HG03196 (cell line): ENCODE data around the gene ATP5PD.
"Not testable (repeated sequence)": the region's sequence is repeated elsewhere in the genome, so short reads cannot be mapped to it uniquely, and the experiment has no call there.

Source experiments
- ATAC-seq: cut with Tn5 transposase; IDR thresholded peaks from one replicate; pipeline ENCODE4 v1.9.1; 2021; ENCODE audit not compliant: unreplicated experiment

The ATP5PD gene

DNA sequence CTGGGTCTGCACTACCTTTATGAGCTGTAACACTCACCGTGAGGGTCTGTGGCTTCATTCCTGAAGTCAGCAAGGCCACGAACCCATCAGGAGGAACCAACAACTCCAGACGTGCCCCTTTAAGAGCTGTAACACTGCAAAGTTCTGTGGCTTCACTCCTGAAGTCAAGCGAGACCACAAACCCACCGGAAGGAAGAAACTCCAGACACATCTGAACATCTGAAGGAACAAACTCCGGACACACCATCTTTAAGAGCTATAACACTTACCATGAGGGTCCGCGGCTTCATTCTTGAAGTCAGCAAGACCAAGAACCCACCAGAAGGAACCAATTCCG, 21.4 kb downstream of the ATP5PD start:
- ATAC-seq, result not testable (repeated sequence)

DNA sequence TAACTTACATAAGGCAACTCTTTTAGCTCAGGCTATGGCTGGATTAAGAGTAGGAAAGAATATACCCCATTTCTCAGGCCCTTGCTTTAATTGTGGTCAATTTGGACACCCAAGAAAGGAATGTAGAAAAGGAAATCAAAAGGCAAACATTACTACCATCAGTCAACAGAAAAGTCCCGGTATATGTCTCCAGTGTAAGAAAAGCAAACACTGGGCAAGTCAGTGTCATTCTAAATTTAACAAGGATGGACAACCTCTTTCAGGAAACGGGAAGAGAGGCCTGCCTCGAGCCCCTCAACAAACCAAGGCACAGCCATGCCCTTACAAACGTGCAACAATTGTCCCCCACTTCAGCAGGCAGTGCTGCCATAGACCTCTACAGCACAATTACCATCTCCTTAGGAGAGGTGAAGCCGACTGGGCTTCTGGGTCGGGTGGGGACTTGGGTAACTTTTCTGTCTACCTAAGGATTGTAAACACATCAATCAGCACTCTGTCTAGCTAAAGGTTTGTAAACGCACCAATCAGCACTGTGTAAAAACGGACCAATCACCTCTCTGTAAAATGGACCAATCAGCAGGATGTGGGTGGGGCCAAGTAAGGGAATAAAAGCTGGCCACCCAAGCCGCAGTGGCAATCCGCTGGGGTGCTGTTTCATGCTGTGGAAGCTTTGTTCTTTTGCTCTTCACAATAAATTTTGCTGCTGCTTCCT, 21.9 kb downstream of the ATP5PD start:
- no peak for ATAC-seq

DNA sequence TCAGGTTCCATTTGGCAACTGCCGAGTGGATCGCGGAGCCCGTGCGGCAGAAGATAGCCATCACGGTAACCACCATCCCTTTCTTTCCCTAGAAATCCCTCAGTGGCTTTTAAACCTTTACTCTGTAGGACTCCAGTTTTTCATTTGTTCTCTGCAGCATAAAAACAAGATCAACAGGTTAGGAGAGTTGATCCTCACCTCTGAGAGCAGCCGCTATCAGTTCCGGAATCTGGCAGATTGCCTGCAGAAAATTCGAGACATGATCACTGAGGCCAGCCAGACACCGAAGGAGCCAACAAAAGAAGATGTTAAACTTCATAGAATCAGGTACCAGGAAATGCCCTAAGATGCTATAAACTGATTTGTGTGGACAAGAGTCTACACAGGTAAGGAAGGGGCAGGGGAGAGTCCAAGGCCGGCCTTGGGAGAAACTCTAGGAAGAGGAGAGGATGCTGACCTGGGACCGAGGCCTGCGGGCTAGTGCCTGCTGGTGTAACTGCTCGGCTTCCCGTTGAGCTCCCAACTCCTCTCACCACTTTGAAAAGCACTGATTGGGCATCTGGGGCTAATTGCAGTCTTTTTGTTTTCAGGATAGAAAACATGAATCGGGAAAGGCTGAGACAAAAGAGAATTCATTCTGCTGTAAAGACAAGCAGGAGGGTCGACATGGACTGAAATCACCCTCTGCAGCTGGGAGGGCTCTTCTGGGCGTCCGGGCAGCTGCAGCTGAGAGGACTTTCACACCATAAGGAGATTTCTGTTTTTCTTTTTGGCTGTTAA, 26.2 kb downstream of the ATP5PD start:
- no peak for ATAC-seq

DNA sequence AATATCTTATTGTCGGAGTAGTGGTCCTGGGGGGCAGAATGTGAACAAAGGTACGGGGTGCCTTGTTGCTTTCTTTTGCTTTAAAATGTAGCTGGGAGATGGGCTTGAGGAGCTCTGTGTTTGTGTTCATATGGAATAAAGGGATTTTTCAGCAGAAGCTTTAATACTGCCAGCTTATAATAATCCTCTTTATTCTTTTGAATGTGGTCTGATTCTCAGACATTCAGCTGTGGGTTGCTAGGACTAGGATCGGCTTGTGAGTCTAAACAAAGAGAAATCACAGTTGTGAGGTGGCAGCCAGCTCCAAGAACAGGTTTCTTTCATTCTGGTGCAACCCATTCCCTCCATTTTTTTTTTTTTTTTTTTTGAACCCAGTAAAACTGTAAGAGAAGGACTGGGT, 27.1 kb downstream of the ATP5PD start:
- no peak for ATAC-seq

DNA sequence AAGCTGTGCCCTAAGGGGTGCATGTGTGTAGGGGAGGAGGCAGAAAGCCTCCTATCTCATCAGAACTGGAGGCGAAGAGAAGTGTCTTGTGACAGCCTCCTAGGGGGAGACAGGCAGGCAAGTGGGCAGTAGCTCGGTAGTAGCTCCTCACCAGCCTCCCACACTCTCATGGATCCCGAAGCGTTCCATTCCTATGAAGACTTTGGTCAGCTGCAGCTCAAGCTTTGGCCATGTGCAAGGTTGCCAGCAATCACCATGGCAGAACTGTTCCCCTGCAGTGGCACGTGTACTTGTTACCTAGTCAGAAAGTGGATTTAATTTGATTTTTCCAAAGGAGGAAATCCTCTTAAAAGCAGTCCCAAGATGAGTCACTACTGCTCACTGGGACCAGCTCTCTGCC, 27.6 kb downstream of the ATP5PD start:
- no peak for ATAC-seq

DNA sequence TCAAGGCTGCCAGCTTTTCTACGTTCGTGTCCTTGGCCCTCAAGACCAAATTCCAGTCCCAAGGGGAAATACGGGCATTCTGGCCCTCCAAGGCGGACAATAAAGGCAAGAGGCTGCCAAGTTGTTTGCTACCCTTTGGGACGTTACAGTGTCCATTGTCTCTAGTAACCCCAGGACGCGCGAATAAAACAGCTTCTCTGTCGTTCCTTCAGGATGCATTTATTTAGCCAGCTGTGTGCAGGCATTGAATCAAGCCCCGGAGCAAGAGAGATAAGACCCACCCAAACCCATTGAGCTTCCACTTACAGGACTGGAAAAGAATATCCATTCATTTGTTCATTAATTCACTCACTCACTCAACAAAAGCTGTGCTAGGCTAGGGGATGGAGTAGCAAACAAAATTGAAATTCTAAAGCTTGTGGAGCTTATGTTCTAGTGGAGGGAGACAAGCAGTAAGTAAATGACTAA, 33.6 kb downstream of the ATP5PD start:
- no peak for ATAC-seq

DNA sequence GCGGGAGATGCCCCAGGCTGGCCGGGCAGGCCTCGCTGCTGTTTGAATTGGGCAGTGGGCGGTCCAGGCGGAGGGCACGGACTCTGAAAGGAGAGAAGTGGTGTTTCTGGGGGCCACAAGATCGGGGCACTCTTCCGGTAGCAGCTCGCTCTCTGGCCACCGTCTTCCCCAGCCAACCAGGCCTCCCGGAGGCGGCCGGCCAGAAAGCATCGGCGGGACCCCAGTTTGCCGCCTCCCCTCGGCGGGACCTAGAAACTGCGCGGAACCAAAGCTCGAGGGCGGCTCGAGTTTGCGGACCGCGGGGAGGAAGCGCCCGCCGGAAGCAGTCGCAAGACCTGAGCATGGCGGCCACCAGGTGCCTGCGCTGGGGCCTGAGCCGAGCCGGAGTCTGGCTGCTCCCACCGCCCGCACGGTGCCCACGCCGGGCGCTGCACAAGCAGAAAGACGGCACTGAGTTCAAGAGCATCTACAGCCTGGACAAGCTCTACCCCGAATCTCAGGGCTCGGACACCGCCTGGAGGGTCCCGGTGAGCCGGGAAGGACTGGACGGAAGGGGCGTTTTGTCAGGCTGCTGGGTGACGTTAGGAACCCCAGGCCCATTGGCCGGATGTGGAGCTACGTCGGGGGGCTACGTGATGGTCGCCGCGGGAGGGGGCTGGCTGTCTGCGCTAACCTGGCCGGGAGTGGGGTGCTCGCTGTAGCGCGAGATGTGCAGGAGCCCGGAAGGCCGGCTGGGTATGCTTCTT, 34.2 kb downstream of the ATP5PD start, which contains the start of gene MRPL58:
Gene MRPL58 (plus strand): TSS at position 325 of the 746 bp plus-strand sequence. CDS start 17 bp downstream, at position 342.
- ATAC-seq, result peak; percentile 86

DNA sequence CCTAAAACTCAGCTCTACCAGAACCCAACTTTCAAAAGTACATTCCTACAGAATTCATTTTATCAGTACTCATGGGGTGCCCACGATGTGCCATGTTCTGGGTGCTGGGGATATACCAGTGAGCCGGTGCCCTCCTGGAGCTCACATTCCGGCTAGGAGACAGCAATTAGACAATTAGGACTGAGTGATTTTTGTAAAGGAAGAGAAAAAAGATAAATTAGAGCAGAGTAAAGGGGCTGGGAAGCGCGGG, 34.7 kb downstream of the ATP5PD start:
- ATAC-seq, result no peak

DNA sequence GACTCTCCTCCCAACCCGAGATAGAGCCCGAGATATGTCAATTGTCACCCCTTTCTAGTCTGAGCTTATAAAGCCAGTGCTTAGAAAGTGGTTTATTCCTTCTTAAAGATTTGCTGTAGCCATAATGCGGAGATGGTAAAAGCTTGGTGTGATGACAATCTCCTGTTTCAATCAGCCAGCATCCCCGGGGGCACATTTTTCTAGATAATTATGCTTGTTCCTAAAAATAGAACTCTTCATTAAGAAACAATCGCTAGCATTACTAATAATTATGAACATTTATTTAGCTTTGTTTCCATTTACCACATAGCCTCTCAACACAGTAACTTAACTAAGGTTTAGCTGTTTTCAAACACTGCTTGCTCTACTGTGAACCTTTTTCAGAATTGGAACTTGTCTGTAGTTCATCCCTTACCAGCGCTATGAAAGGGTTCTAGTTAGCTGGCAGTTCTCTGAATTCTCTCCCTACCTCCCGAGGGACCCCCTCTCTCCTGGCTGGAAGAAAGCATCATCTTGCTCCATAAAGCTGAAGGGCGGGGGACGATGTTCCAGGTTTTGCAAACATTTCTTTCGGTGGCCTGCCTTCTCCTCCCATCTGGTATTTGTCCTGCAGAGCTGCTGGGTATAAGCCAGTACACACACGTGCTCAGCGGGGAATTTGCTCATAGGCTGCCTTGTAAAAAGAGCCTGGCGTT, 35.2 kb downstream of the ATP5PD start:
- ATAC-seq, result peak; percentile 2

DNA sequence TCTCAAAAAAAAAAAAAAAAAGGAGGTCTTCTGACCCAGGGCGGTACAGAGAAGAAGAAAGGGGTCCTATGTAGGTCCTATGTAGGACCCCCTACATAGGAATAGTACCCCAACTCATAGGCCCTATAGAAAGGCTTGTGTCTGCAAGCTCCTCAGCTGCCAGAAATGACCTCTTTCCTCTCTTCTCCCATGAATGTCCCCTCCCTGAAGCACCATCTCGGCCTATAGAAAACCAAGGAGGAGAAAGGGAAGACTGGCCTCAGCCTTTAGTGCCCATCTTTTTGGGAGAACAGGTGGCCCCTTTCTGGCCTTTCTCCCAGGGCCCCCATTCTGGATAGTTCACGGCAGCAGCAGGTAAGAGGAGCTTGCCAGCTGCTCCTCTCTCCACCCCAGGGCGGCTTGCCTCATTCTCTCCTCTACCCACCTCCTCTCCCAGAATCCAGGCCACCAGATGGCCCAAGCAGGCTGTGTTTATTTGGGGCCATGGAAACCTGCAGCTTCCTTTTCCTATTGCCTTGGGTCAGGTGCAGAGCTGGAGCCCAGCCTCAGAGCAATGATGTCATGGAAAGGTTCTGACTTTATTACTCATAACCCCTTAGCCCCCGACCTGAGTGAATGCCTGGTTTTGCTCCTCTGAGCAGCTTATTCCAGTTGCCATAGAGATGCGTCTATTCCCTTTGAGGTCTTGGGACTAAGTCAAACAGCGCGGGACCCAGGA, 35.9 kb downstream of the ATP5PD start:
- ATAC-seq, result no peak

DNA sequence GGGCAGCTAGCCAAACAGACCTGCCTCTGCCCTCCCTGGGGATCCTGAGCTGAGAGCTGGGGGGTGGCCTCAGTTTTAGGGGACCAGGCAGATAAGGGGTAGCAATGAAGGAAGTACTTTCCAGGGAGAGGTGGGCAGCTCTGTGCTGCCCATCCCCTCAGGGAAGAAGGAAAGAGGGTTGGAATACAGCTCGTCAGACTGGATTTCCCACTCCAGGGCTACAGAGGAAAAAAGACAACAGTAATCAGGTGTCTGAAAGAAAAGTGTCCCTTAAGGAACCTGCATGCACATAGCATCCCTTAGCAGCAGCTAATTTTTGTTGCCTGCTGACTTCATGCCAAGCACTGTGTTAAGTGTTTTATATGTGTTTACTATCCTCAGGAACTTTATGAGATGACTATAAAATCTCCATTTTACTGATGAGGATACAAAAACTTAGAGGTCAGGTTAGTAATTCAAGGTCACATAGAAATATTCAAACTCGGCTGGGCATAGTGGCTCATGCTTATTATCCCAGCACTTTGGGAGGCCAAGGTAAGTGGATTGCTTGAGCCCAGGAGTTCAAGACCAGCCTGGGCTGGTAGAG, 37.5 kb downstream of the ATP5PD start:
- no peak for ATAC-seq

DNA sequence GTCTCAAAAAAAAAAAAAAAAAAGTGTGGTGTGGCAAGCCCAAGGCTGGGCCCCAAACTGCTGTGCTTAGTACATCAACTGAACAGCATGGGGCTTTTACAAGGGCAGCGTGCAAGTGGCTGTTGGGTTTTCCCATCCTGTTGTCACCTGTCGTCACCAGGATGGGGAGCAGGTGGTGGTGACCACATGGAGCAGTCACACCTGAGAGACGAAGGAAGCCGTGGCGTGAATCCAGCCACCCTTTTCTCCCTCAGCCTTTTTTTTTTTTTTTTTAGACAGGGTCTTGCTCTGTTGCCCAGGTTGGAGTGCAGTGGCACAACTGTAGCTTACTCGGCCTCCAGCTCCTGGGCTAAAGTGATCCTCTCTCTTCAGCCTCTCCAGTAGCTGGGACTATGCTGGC, 38.4 kb downstream of the ATP5PD start:
- no peak for ATAC-seq

DNA sequence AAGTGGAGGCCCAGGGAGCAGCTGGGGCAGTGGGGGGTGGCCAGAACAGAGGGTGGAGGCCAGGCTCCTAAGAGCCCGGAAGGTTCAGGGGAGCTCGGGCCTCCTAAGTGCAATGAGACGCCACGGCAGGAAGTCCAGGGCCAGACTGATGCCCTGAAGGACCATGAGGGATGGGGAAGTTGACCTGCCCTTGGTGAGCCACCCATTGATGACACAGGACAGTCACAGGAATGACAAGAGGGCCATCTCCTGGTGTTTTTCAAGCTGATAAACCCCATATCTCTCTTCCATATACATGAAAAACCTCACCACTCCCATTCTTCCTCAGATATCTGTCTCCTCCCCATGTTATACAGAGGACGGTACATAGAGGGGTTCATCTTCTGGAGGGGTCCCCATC, 40.1 kb downstream of the ATP5PD start:
- no peak for ATAC-seq

DNA sequence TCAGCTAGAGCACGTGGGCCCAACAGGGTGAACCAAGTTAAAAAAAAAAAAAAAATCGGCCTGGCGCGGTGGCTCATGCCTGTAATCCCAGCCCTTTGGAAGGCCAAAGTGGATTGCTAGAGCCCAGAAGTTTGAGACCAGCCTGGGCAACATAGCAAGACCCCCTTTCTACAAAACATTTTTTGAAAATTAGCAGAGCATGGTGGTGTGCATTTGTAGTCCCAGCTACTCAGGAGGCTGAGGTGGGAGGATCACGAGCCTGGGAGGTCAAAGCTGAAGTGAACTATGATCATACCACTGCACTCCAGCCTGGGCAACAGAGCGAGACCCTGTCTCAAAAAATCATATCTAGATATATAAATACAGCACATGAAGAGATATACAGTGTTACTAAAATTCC, 40.7 kb downstream of the ATP5PD start:
- not testable (repeated sequence) for ATAC-seq

DNA sequence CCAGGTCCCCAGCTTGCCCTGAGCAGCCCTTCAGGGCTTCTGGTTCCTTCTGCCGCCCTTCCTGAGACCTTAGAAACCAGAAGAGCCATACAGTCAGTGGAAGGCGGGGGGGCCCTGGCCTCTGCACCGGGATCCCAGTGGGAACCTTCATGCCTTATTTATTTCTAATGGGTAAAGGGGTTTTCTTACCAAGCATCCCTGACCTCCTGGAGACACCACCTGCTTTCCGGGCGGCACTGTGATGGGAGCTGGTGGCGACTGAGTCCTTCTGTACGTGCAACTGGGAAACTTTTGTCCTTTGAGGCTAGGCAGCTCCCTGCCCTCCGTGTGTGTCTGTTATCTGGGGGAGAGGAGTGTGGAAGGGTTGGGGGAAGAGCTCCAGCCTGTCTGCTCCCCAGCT, 41.5 kb downstream of the ATP5PD start:
- no peak for ATAC-seq

DNA sequence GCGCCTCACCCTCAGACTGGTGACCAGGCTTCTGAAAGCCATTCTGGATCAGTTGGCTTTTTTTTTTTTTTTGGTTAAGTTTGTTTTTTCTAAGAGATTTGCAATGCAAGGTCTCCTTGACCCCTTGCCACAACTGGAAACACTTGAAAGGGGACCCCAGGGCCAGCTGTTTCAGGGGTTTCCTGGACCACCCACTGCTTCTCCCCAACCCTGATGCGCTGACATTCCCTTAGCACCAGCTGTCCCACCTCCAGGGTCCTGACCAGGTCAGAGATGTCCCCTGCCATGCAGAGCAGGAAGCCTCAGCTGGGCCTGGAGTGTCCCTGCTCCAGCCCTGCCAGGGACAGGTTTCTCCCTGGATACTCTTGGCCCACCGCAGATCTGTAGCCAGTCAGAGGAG, 42.4 kb downstream of the ATP5PD start:
- no peak for ATAC-seq

DNA sequence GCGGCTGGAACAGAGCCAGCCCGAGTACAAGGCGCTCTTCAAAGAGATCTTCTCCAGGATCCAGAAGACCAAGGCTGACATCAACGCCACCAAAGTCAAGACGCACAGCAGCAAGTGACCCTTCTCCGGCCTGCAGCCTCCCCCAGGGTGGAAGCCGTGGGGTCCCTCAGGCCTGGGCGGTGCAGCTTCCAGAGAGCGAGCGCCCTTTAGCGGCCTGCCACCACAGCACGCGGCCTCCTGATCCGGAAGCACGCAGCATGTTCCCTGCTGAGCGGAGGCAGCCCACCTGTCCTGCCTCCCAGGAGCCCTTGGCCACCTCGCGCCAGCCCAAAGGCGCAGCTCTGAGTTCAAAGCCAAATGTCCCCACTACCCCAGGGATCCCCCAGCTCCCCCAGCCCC, 42.8 kb downstream of the ATP5PD start:
- no peak for ATAC-seq

DNA sequence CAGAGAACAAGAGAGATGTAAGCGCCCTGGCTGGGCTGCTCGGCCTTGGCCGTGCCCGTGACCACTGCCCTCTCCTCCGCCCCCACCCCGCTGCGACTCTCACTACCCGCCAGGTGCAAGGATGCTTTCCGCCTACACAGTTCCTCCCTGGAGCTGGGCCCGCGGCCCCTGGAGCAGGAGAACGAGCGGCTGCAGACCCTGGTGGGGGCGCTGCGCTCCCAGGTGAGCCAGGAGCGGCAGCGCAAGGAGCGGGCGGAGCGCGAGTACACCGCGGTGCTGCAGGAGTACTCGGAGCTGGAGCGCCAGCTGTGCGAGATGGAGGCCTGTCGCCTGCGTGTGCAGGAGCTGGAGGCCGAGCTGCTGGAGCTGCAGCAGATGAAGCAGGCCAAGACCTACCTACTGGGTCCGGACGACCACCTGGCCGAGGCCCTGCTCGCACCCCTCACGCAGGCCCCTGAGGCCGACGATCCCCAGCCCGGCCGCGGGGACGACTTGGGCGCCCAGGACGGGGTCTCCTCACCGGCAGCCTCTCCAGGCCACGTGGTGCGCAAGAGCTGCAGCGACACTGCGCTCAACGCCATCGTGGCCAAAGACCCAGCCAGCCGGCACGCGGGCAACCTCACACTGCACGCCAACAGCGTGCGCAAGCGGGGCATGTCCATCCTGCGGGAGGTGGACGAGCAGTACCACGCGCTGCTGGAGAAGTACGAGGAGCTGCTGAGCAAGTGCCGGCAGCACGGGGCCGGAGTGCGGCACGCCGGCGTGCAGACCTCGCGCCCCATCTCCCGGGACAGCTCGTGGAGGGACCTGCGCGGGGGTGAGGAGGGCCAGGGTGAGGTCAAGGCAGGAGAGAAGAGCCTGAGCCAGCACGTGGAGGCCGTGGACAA, 43.5 kb downstream of the ATP5PD start:
- ATAC-seq, result no peak
